Measurements from ENCODE around the gene CNTNAP2. TPM values are rescaled to one million over a fixed set of nuclear protein-coding genes. Genes with fewer than 3 reads are reported as not detected.

CNTNAP2 gene
- total and polyA plus RNA-seq, 2 of the 8 experiments (the other 6 are each of a cell fraction or from before 2014, with no cell fraction given): 27.9 to 71.0 TPM

GRCh38 chr7:146129296-146129695 lies 12.7 kb downstream of the CNTNAP2 start:
- no peaks in the 10 kb centered on the region for H3K79me2 ChIP-seq (ENCODE audit: control insufficient read depth in 1 of 2, insufficient read depth in 2 of 2, low read length in 2 of 2)
- H3K18ac ChIP-seq (ENCODE audit: extremely low read depth, low read length): no peak overlapping the region
- 40% methylated on average over 1 of the region's 1 CpG; no CpG with 5 or more reads in 1 of the 2 experiments for WGBS, 2 experiments (ENCODE audit: extremely low coverage in 1 of 2, insufficient coverage in 1 of 2, insufficient read length in 1 of 2, insufficient replicate concordance in 2 of 2, low coverage in 1 of 2, low lambda C conversion rate in 2 of 2, missing lambda C conversion rate in 1 of 2)
- H3K4me2 ChIP-seq (ENCODE audit: insufficient read depth in 1 of 2, low read depth in 2 of 2, low read length in 2 of 2): no peak overlapping the region
- no peak overlapping the region for H4K91ac ChIP-seq (replicated peaks; ENCODE audit: insufficient read length, low read length)
- H4K8ac ChIP-seq (ENCODE audit: extremely low read depth, insufficient read depth, low read length): no peak overlapping the region
- H3K4me3 ChIP-seq (ENCODE audit: extremely low read depth in 1 of 4, insufficient read depth in 2 of 4, low read depth in 3 of 4, low read length in 4 of 4): no peak overlapping the region
- no peaks in the 10 kb centered on the region for H3K23me2 ChIP-seq (ENCODE audit: low read depth, low read length)
- no peaks in the 10 kb centered on the region for H3K79me1 ChIP-seq (ENCODE audit: low read depth, low read length)
- no peak for TF ChIP-seq SAP30 (IDR thresholded peaks at IDR 0.05; ENCODE audit: insufficient read depth, insufficient replicate concordance, low read length)
- peak; percentile 26 to 29; a peak in 2 of 4 replicates for TF ChIP-seq RAD21 (IDR thresholded peaks at IDR 0.05 in 1 of 2, conservative IDR thresholded peaks at IDR 0.05 in 1 of 2; ENCODE audit: low read depth in 2 of 2, low read length in 2 of 2)
- TF ChIP-seq CBX8 (IDR thresholded peaks at IDR 0.05; ENCODE audit: borderline replicate concordance, low read depth, low read length): no peak
- no peak for TF ChIP-seq TAF1 (IDR thresholded peaks at IDR 0.05; ENCODE audit: low read depth, low read length)
- no peak for TF ChIP-seq BACH1 (IDR thresholded peaks at IDR 0.05; ENCODE audit: low read length)
- TF ChIP-seq MAX (IDR thresholded peaks at IDR 0.05): no peak
- no peak for TF ChIP-seq SIX5 (IDR thresholded peaks at IDR 0.05; ENCODE audit: low read depth, low read length)
- no peak overlapping the region for H3K23ac ChIP-seq (ENCODE audit: insufficient read length)
- no peak overlapping the region for H2BK15ac ChIP-seq (ENCODE audit: low read length)
- no peaks in the 10 kb centered on the region for H4K20me1 ChIP-seq (replicated peaks in 1 of 2; ENCODE audit: control insufficient read depth in 1 of 2, insufficient read depth in 2 of 2, low read length in 2 of 2)
- H2BK12ac ChIP-seq (ENCODE audit: low read depth, low read length): no peak overlapping the region
- no peak overlapping the region for H2AFZ ChIP-seq (ENCODE audit: low read length)
- H3K27ac ChIP-seq (ENCODE audit: low read depth, low read length): no peak overlapping the region
- DNase-seq (ENCODE audit: low read depth in 1 of 2, low spot score in 2 of 2) (no peak), FAIRE-seq (peak; percentile 88)
- H2BK5ac ChIP-seq (ENCODE audit: low read depth, low read length): no peak overlapping the region
- H4K5ac ChIP-seq (ENCODE audit: insufficient read length, low read depth, low read length): no peak overlapping the region
- no peak overlapping the region for H3K4ac ChIP-seq (replicated peaks; ENCODE audit: insufficient read length, low read depth, low read length)
- H3K27me3 ChIP-seq (replicated peaks in 1 of 4; ENCODE audit: control insufficient read depth in 3 of 4, extremely low read depth in 1 of 4, insufficient read depth in 3 of 4, low read length in 3 of 4): no peaks in the 10 kb centered on the region
- no peak overlapping the region for H3K56ac ChIP-seq (replicated peaks; ENCODE audit: insufficient read length, low read depth, low read length)
- H2AK5ac ChIP-seq (ENCODE audit: low read depth, low read length): no peak overlapping the region
- H3K9ac ChIP-seq (replicated peaks in 1 of 4; ENCODE audit: extremely low read depth in 1 of 4, low read depth in 3 of 4, low read length in 3 of 4): no peak overlapping the region
- H3K9me3 ChIP-seq (ENCODE audit: insufficient read depth in 2 of 2, low read depth in 1 of 2, low read length in 1 of 2): no peaks in the 10 kb centered on the region
- ChIA-PET POLR2A (ENCODE audit: partially characterized antibody) (no interaction called here), CTCF (ENCODE audit: partially characterized antibody) (interaction anchor here (1.0 to 1.5 kb wide), 2 partner anchors 17 to 32 kb away, joined by 4 read pairs; no protein-coding TSS in a partner anchor)
- no peak overlapping the region for H3K14ac ChIP-seq (ENCODE audit: insufficient read length)
- no peak overlapping the region for H2BK120ac ChIP-seq (replicated peaks; ENCODE audit: low read depth, low read length)
- H2BK20ac ChIP-seq (ENCODE audit: low read length): no peak overlapping the region
- no peaks in the 10 kb centered on the region for H3K36me3 ChIP-seq (ENCODE audit: control insufficient read depth in 2 of 4, insufficient read depth in 4 of 4, low read length in 3 of 4)
- no peaks in the 10 kb centered on the region for H3K4me1 ChIP-seq (replicated peaks in 1 of 4; ENCODE audit: control insufficient read depth in 3 of 4, insufficient read depth in 4 of 4, low read length in 3 of 4)
